ENCODE measurements around the gene NEK9.

DNA sequence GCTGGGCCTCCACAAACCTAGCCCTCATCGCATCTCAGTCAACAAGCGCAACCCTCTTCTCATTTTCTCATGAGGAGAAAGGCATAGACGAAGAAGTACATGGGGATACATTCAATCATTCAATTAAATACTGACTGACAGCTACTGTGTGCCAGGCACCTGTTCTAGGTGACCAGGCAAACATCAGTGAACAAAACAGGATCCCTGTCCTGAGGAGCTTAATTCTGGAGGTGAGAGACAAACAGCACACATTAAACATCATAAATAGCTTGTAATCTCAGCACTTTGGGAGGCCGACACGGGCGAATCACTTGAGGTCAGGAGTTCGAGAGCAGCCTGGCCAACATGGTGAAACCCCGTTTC lies 62.7 kb downstream of the NEK9 start:
- TF ChIP-seq CTCF (IDR thresholded peaks at IDR 0.05; ENCODE audit: extremely low read depth in 1 of 2, insufficient read depth in 1 of 2, low read depth in 1 of 2, low read length in 2 of 2) (no peak), POLR2A (IDR thresholded peaks at IDR 0.05; ENCODE audit: low read depth, low read length) (no peak), JUN (IDR thresholded peaks at IDR 0.05; ENCODE audit: borderline replicate concordance, insufficient read depth, insufficient read length, low read depth) (no peak), EZH2 (IDR thresholded peaks at IDR 0.05; ENCODE audit: borderline replicate concordance, low read depth, low read length, severe bottlenecking) (no peak), POLR2AphosphoS5 (IDR thresholded peaks at IDR 0.05; ENCODE audit: insufficient read depth, low read depth, low read length) (no peak), FOS (IDR thresholded peaks at IDR 0.05; ENCODE audit: borderline replicate concordance, insufficient read depth, low read length) (no peak), MYC (IDR thresholded peaks at IDR 0.05; ENCODE audit: low read depth, low read length) (no peak), MAX (IDR thresholded peaks at IDR 0.05; ENCODE audit: insufficient read depth, insufficient read length) (no peak), GATA2 (IDR thresholded peaks at IDR 0.05; ENCODE audit: insufficient read depth, insufficient read length, low read depth, low read length) (no peak)
